Neuronal stem cell (in vitro differentiated cells): ENCODE measurements around the gene KCNT2.

Source experiments
- DNase-seq: peaks from one replicate; pipeline ENCODE4 v3.0.0-alpha.2; 2013; ENCODE audit warnings: low spot score
- H2AFZ ChIP-seq: one replicate; pipeline ENCODE4 v1.6.1; 2013; ENCODE audit warnings: mild to moderate bottlenecking, low read length, inconsistent platforms
- H2AK5ac ChIP-seq: 2 replicates; pipeline ENCODE4 v1.6.1; 2013; ENCODE audit warnings: low read depth, mild to moderate bottlenecking, inconsistent platforms, low read length, moderate library complexity, mixed read lengths
- H2BK120ac ChIP-seq: 2 replicates; pipeline ENCODE4 v1.6.1; 2013; ENCODE audit warnings: low read depth, mild to moderate bottlenecking, inconsistent platforms, low read length, moderate library complexity, mixed read lengths
- H2BK12ac ChIP-seq: one replicate; pipeline ENCODE4 v1.6.1; 2013; ENCODE audit warnings: low read length, inconsistent platforms
- H2BK15ac ChIP-seq: 2 replicates; pipeline ENCODE4 v1.6.1; 2013; ENCODE audit warnings: mild to moderate bottlenecking, low read length, inconsistent platforms, mixed read lengths
- H2BK5ac ChIP-seq: one replicate; pipeline ENCODE4 v1.6.1; 2013; ENCODE audit warnings: inconsistent platforms, mild to moderate bottlenecking, low read length, moderate library complexity
- H3K14ac ChIP-seq: one replicate; pipeline ENCODE4 v1.6.1; 2013; ENCODE audit warnings: low read length, inconsistent platforms
- H3K18ac ChIP-seq: 2 replicates; pipeline ENCODE4 v1.6.1; 2013; ENCODE audit warnings: low read length, inconsistent platforms
- H3K23ac ChIP-seq: 2 replicates; pipeline ENCODE4 v1.6.1; 2013; ENCODE audit warnings: low read depth, mild to moderate bottlenecking, mixed read lengths, low read length, inconsistent platforms; ENCODE audit not compliant: poor library complexity
- H3K27ac ChIP-seq: replicated peaks from 3 replicates; pipeline ENCODE4 v1.5.1; 2013; ENCODE audit warnings: low read length, inconsistent platforms
- H3K27me3 ChIP-seq, 3 experiments: 2 replicates each; pipeline ENCODE4 v1.6.1; 2013; ENCODE audit warnings: low read length in 3 of 3, mild to moderate bottlenecking in 2 of 3, inconsistent platforms in 1 of 3, low read depth in 1 of 3, mixed read lengths in 1 of 3, moderate library complexity in 1 of 3; ENCODE audit not compliant: control insufficient read depth in 3 of 3, insufficient read depth in 3 of 3
- H3K36me3 ChIP-seq, 2 donors: replicated peaks in 1 of 2; 2 replicates each; pipeline ENCODE4 v1.6.1; 2013; ENCODE audit warnings: low read length in 2 of 2; ENCODE audit not compliant: control insufficient read depth in 2 of 2, insufficient read depth in 2 of 2
- H3K4ac ChIP-seq: 2 replicates; pipeline ENCODE4 v1.6.1; 2013; ENCODE audit warnings: inconsistent platforms, mild to moderate bottlenecking, low read length, moderate library complexity
- H3K4me1 ChIP-seq, 2 donors: 1 replicate in 1 of 2; 2 replicates in 1 of 2; pipeline ENCODE4 v1.6.1; 2013; ENCODE audit warnings: low read length in 2 of 2, low read depth in 1 of 2; ENCODE audit not compliant: control insufficient read depth in 2 of 2, insufficient read depth in 1 of 2
- H3K4me2 ChIP-seq: one replicate; pipeline ENCODE4 v1.6.1; 2013; ENCODE audit warnings: mild to moderate bottlenecking, low read length, inconsistent platforms; ENCODE audit not compliant: insufficient read depth, poor library complexity, severe bottlenecking
- H3K4me3 ChIP-seq, 2 donors: 2 replicates each; pipeline ENCODE4 v1.5.1; 2013; ENCODE audit warnings: low read length in 2 of 2, mild to moderate bottlenecking in 2 of 2, inconsistent platforms in 1 of 2, moderate library complexity in 1 of 2
- H3K79me1 ChIP-seq: one replicate; pipeline ENCODE4 v1.6.1; 2013; ENCODE audit warnings: low read depth, mild to moderate bottlenecking, inconsistent platforms, low read length, moderate library complexity
- H3K9ac ChIP-seq: one replicate; pipeline ENCODE4 v1.6.1; 2013; ENCODE audit warnings: mild to moderate bottlenecking, low read depth, low read length, inconsistent platforms; ENCODE audit not compliant: poor library complexity
- H3K9me3 ChIP-seq, 2 donors: replicated peaks in 1 of 2; 2 replicates each; pipeline versions ENCODE3 to v1.6.1; 2013; ENCODE audit warnings: low read length in 2 of 2, mild to moderate bottlenecking in 2 of 2, inconsistent platforms in 1 of 2, low read depth in 1 of 2, mixed read lengths in 1 of 2, moderate library complexity in 1 of 2; ENCODE audit not compliant: control insufficient read depth in 2 of 2, insufficient read depth in 1 of 2
- H4K8ac ChIP-seq: one replicate; pipeline ENCODE4 v1.6.1; 2013; ENCODE audit warnings: low read depth, mild to moderate bottlenecking, inconsistent platforms, low read length, moderate library complexity
- H4K91ac ChIP-seq: one replicate; pipeline ENCODE4 v1.6.1; 2013; ENCODE audit warnings: low read length, low read depth, mild to moderate bottlenecking, inconsistent platforms; ENCODE audit not compliant: poor library complexity
- WGBS, 2 donors: extraction: QIAGEN DNeasy Blood & Tissue Kit; methylation state at CpG; one replicate each; pipeline ENCODE4 v1.1.7; 2013; ENCODE audit warnings: missing lambda C conversion rate in 2 of 2, mixed read lengths in 1 of 2; ENCODE audit not compliant: insufficient read length in 2 of 2, insufficient replicate concordance in 1 of 2; ENCODE audit errors: extremely low coverage in 2 of 2; 5-methylcytosine and 5-hydroxymethylcytosine counted together

KCNT2 gene

GRCh38 chr1:196400478-196401451 lies 207.5 kb downstream of the KCNT2 start:
- H3K79me1 ChIP-seq = no peaks in the 10 kb centered on the region
- DNase-seq = no peak

DNA sequence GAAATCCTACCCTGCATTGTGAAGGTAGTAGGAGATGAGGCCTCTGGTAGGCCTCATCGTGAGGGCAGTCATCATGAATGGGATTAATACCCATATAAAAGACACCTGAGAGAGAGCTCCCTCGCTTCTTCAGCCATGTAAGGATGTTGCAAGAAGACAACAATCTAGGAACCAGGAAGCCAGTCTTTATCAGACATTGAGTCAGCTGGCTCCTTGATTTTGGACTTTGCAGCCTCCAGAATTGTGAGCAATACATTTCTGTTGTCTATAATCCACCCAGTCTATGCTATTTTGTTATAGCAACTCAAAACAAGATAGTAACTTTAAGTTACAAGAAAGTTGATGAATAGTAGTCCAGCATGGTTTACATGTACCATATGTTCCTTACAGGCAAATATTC lies 208.5 kb downstream of the KCNT2 start:
- no peak overlapping the region for H2BK12ac ChIP-seq
- no peak for DNase-seq
- no peak overlapping the region for H3K4me2 ChIP-seq
- peaks cover 2 to 6% of the 10 kb centered on the region in 2 donors for H3K4me1 ChIP-seq
- no peak overlapping the region for H2BK5ac ChIP-seq
- H3K4ac ChIP-seq = no peak overlapping the region
- H4K8ac ChIP-seq = no peak overlapping the region
- H3K79me1 ChIP-seq = no peaks in the 10 kb centered on the region
- H3K23ac ChIP-seq = no peak overlapping the region
- no peak overlapping the region for H3K4me3 ChIP-seq
- H3K27me3 ChIP-seq = no peaks in the 10 kb centered on the region
- H2AK5ac ChIP-seq = no peak overlapping the region
- H3K18ac ChIP-seq = no peak overlapping the region
- no peak overlapping the region for H3K14ac ChIP-seq
- no peak overlapping the region for H2BK120ac ChIP-seq
- no peak overlapping the region for H2BK15ac ChIP-seq
- no peak overlapping the region for H3K9ac ChIP-seq
- peaks cover 0 to 4% of the 10 kb centered on the region in 2 donors for H3K36me3 ChIP-seq
- no CpG with 5 or more reads among the region's 2 CpGs for WGBS, 2 donors
- no peak overlapping the region for H4K91ac ChIP-seq
- no peak overlapping the region for H2AFZ ChIP-seq
- no peak overlapping the region for H3K27ac ChIP-seq
- H3K9me3 ChIP-seq = peaks cover 0 to 5% of the 10 kb centered on the region in 2 donors

More at GRCh38 chr1:196400478-196401451, 207.5 kb downstream of the KCNT2 start:
- H3K14ac ChIP-seq = no peak overlapping the region
- peaks cover 0 to 5% of the 10 kb centered on the region in 2 donors for H3K9me3 ChIP-seq
- H2AK5ac ChIP-seq = no peak overlapping the region
- no CpG with 5 or more reads among the region's 7 CpGs for WGBS, 2 donors
- H3K4ac ChIP-seq = no peak overlapping the region
- H4K91ac ChIP-seq = no peak overlapping the region
- H3K36me3 ChIP-seq = peaks cover 0 to 4% of the 10 kb centered on the region in 2 donors
- no peak overlapping the region for H3K4me3 ChIP-seq
- no peak overlapping the region for H2BK12ac ChIP-seq
- no peak overlapping the region for H2BK15ac ChIP-seq
- H3K27me3 ChIP-seq = no peaks in the 10 kb centered on the region
- H3K4me1 ChIP-seq = peaks cover 2 to 6% of the 10 kb centered on the region in 2 donors
- no peak overlapping the region for H4K8ac ChIP-seq
- H3K23ac ChIP-seq = no peak overlapping the region
- no peak overlapping the region for H2BK120ac ChIP-seq
- H3K9ac ChIP-seq = no peak overlapping the region
- no peak overlapping the region for H2AFZ ChIP-seq
- no peak overlapping the region for H3K18ac ChIP-seq
- no peak overlapping the region for H3K27ac ChIP-seq
- no peak overlapping the region for H3K4me2 ChIP-seq
- H2BK5ac ChIP-seq = no peak overlapping the region

DNA sequence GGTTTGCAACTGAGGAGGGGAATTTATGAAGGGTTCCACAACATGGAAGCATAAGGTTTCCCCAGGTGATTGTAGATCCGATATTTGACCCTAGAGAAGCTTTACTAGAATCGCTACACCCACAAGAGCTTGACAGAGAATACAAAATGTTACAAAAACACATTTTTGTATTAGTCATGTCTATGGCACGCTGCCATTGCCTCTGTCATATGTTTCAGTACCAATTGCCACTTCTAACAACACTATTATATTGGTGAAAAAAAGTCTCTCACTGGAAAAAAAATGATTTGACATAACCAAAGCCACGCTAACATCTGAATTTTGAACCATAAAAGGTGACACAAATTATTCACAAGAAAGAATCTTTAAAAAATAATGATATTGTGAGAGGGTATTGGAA lies 214.5 kb downstream of the KCNT2 start:
- no peaks in the 10 kb centered on the region for H3K79me1 ChIP-seq
- no peak overlapping the region for H3K9ac ChIP-seq
- H2BK120ac ChIP-seq = no peak overlapping the region
- H3K4me3 ChIP-seq = no peak overlapping the region
- no CpG with 5 or more reads among the region's 4 CpGs for WGBS, 2 donors
- H2AK5ac ChIP-seq = no peak overlapping the region
- no peak overlapping the region for H3K4me2 ChIP-seq
- H3K14ac ChIP-seq = no peak overlapping the region
- H4K8ac ChIP-seq = no peak overlapping the region
- DNase-seq = no peak
- no peak overlapping the region for H3K18ac ChIP-seq
- H3K4ac ChIP-seq = no peak overlapping the region
- no peaks in the 10 kb centered on the region for H3K9me3 ChIP-seq
- no peaks in the 10 kb centered on the region for H3K4me1 ChIP-seq
- H2BK12ac ChIP-seq = no peak overlapping the region
- H3K36me3 ChIP-seq = peaks cover 0 to 4% of the 10 kb centered on the region in 2 donors
- H2AFZ ChIP-seq = no peak overlapping the region
- H2BK5ac ChIP-seq = no peak overlapping the region
- H3K27me3 ChIP-seq = no peaks in the 10 kb centered on the region
- no peak overlapping the region for H2BK15ac ChIP-seq
- H3K27ac ChIP-seq = no peak overlapping the region
- no peak overlapping the region for H3K23ac ChIP-seq
- no peak overlapping the region for H4K91ac ChIP-seq

DNA sequence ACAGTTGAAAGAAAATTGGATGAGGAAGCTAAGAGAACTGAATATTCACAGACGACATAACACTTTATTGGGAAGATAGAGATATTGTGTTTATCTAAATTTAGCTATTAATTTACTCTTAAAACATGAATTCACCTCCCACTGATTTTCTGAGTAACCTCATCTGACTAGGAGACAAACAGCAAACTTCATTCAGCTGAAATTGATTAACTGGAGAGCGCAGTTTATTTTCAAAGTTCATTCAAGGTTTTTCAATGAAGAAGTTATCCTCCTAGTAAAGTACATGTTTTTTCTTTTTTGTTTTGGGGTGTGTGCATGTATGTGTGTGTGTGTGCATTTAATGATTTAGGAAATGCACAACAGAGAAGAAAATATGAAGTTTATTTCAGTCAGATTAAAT lies 215.0 kb downstream of the KCNT2 start:
- H4K91ac ChIP-seq = no peak overlapping the region
- H3K4me1 ChIP-seq = no peaks in the 10 kb centered on the region
- no peak overlapping the region for H2BK5ac ChIP-seq
- H3K36me3 ChIP-seq = peaks cover 0 to 4% of the 10 kb centered on the region in 2 donors
- no peaks in the 10 kb centered on the region for H3K27me3 ChIP-seq
- no peaks in the 10 kb centered on the region for H3K79me1 ChIP-seq
- no peak overlapping the region for H3K27ac ChIP-seq
- DNase-seq = no peak
- H2BK12ac ChIP-seq = no peak overlapping the region
- no peak overlapping the region for H2AK5ac ChIP-seq
- H2BK120ac ChIP-seq = no peak overlapping the region
- H3K23ac ChIP-seq = no peak overlapping the region
- no peak overlapping the region for H4K8ac ChIP-seq
- H3K4ac ChIP-seq = no peak overlapping the region
- no peak overlapping the region for H3K14ac ChIP-seq
- no peak overlapping the region for H2AFZ ChIP-seq
- no peak overlapping the region for H3K4me3 ChIP-seq
- no peaks in the 10 kb centered on the region for H3K9me3 ChIP-seq
- H3K4me2 ChIP-seq = no peak overlapping the region
- WGBS, 2 donors = no CpG with 5 or more reads among the region's 2 CpGs
- no peak overlapping the region for H3K9ac ChIP-seq
- no peak overlapping the region for H3K18ac ChIP-seq
- no peak overlapping the region for H2BK15ac ChIP-seq
